Omental fat pad (tissue), 4 donors: ENCODE measurements around the gene NCOA7. TPM values are rescaled to one million over a fixed set of nuclear protein-coding genes. Genes with fewer than 3 reads are reported as not detected.

ENCODE experiments used
- ATAC-seq: fragments of 150-250 bp; one replicate; pipeline ENCODE4 v1.9.1; 2016; ENCODE audit warnings: mild to moderate bottlenecking, moderate library complexity; ENCODE audit not compliant: low FRiP score
- DNase-seq: peaks from one replicate; pipeline ENCODE4 v3.0.0-alpha.2; 2019; ENCODE audit warnings: low spot score
- total RNA-seq, 4 donors: library from RNA; depleted of rRNA; stranded (reverse); fragments of >200 nt; gene quantifications; one replicate each; pipeline ENCODE4 v1.1.0, GENCODE V29; 2016
- TF ChIP-seq, protein P1 (sequence below), 3 donors: fragments of 450-650 bp; IDR thresholded peaks; one replicate each; pipeline ENCODE4 v1.5.1; 2016 to 2017; ENCODE audit warnings: antibody characterized with exemption in 3 of 3, mild to moderate bottlenecking in 3 of 3, moderate library complexity in 2 of 3

The NCOA7 gene, protein sequence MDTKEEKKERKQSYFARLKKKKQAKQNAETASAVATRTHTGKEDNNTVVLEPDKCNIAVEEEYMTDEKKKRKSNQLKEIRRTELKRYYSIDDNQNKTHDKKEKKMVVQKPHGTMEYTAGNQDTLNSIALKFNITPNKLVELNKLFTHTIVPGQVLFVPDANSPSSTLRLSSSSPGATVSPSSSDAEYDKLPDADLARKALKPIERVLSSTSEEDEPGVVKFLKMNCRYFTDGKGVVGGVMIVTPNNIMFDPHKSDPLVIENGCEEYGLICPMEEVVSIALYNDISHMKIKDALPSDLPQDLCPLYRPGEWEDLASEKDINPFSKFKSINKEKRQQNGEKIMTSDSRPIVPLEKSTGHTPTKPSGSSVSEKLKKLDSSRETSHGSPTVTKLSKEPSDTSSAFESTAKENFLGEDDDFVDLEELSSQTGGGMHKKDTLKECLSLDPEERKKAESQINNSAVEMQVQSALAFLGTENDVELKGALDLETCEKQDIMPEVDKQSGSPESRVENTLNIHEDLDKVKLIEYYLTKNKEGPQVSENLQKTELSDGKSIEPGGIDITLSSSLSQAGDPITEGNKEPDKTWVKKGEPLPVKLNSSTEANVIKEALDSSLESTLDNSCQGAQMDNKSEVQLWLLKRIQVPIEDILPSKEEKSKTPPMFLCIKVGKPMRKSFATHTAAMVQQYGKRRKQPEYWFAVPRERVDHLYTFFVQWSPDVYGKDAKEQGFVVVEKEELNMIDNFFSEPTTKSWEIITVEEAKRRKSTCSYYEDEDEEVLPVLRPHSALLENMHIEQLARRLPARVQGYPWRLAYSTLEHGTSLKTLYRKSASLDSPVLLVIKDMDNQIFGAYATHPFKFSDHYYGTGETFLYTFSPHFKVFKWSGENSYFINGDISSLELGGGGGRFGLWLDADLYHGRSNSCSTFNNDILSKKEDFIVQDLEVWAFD
- total RNA-seq, result 100 to 1,000 TPM in 1 of 4 donors, 10 to 100 TPM in 3; 35.3 to 137 (median 53.1) TPM

DNA sequence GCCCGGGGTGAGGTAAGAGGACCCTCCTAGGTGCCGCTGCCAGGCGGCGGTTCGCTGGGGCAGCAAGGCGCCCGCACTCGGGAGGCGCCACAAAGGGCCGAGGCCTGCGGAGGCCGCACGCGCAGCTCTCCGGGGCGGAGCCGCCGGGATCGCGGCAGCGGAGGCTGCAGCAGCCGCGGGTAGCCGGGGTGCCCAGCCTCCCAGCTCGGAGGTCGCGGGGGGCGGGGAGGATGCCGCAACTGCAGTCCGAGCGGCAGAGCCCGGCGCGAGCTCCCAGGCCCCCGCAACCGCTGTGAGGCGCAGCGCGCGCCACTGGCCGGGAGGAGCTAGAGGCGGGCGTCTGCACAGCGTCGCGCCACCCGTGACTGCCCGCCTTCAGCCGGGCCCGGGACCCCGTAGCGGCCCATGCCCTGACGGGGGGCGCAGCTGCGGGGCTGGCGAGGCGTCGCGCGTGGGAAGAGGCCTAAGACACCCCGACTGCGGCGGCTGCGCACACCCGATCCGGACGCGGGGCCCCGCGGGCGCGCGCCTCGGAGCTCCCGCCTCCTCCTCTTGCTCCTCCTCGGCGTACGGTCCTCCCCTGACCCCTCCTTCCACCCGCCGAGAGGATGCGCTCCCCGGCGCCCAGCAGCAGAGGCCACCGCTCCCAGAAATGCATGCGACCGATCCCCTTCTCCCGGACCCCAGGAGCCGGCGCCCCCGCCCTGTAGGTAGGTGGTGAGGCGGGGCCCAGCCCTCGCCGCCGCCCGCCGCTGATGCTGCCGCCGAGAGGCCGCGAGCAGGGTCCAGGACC, at the start of gene NCOA7:
TSS of gene NCOA7 (plus strand) at position 603 of the 793 bp plus-strand sequence. CDS start 24,395 bp downstream, outside the sequence.
- DNase-seq (no peak), ATAC-seq (peak; percentile 87)
- TF ChIP-seq, protein P1, sequence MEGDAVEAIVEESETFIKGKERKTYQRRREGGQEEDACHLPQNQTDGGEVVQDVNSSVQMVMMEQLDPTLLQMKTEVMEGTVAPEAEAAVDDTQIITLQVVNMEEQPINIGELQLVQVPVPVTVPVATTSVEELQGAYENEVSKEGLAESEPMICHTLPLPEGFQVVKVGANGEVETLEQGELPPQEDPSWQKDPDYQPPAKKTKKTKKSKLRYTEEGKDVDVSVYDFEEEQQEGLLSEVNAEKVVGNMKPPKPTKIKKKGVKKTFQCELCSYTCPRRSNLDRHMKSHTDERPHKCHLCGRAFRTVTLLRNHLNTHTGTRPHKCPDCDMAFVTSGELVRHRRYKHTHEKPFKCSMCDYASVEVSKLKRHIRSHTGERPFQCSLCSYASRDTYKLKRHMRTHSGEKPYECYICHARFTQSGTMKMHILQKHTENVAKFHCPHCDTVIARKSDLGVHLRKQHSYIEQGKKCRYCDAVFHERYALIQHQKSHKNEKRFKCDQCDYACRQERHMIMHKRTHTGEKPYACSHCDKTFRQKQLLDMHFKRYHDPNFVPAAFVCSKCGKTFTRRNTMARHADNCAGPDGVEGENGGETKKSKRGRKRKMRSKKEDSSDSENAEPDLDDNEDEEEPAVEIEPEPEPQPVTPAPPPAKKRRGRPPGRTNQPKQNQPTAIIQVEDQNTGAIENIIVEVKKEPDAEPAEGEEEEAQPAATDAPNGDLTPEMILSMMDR (IDR thresholded peaks at IDR 0.05), result no peak

DNA sequence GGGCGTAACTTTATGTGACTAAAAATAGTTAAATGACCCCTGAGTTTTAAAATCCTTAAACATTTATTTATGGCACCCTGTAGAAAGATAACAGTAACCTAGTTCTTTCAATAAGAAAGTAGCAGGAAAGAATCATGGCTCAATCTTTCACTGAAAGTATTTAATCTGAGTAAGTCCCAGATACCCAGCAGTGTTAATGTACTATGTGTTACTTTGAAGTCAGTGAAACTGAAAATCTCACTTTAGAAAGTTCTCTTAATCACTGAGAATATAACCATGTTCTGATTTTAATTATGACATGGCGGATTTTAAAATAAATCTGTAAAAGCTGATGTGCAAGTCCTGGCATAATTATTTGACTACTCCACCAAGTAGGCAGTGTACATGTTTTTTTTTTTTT, 49.4 kb upstream of the NCOA7 start:
- no peak for ATAC-seq
- TF ChIP-seq, protein P1 (IDR thresholded peaks at IDR 0.05), result no peak
- DNase-seq, result no peak

DNA sequence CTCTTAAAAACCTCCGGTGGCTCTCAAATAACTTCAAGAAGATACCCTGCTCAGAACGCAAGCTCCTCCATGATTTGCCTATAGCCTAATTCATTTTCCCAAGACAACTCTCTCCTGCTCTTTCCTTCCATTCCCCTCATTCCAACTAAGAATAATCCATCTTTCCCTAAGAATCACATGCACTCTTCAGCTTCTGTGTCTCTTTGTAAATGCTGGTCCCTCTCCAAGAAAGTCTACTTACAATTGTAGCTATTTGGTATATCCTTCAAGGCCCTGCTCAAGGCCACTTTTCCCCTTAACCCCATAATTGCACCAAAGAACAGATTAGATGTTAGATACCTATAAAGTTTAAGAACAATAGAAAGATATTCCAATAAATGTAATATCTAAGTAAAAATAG, 48.7 kb upstream of the NCOA7 start:
- DNase-seq (no peak), ATAC-seq (no peak)
- TF ChIP-seq, protein P1 (IDR thresholded peaks at IDR 0.05), result no peak

DNA sequence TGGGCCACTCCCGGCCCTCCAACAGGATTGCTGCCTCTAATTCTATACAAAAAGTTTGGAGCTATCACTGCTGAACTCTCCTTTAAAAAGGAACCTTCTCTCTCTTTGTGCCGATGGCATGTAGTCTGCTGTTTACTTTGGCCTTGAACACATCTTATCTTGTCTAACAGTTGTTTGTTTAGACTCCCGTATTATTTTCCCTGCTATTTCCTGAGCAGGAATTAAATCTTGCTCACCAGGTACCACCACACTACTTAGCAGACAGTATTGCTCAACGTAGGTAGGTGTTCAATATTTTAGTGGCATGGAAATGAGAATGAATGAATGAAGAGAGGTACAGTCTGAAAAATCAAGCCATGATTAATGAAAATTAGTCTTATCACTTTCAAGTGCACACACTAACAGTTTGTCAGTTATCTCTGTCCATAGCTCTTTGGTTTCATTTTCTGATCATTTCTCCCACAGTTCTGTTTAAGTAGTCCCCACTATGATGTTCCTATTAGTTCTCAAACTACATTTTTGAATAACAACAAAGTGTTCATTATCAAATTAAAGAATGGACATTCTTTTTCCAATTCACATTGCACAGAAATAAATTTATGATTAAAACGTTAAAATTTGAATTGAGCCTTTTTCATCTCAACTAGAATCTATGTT, 48.2 kb upstream of the NCOA7 start:
- no peak for ATAC-seq
- DNase-seq, result no peak
- TF ChIP-seq, protein P1 (IDR thresholded peaks at IDR 0.05), result no peak

DNA sequence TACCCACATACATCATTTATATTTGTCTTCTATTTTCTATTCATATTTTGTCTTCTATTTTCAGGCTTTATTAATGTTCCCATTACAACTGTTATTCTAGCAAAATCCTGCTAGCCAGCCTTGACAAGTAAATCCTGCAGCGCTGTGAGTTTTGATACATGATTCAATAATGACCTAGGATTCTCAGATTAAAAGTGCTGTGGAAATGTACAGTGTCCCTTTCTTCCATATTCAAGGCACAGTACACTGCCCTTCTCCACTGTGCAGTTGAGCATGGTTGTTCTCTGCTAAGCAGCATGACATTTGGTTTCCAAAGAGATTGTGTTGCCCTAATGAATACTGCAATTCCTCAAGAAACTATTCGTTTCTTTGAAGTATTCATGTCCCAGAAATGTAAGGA, 47.2 kb upstream of the NCOA7 start:
- ATAC-seq (no peak), DNase-seq (no peak)
- TF ChIP-seq, protein P1 (IDR thresholded peaks at IDR 0.05), result no peak
